ENCODE results near the gene LRMDA. TPM values are rescaled to one million over a fixed set of nuclear protein-coding genes. Genes with fewer than 3 reads are reported as not detected.

Gene LRMDA
- total RNA-seq, 1 donor from 2014 or later: 5.2 TPM

- no peak overlapping the region for H3K4me2 ChIP-seq
- TF ChIP-seq EZH2phosphoT487 (IDR thresholded peaks at IDR 0.05) (no peak), EZH2 (IDR thresholded peaks at IDR 0.05) (no peak)
- TF ChIP-seq, protein P1, sequence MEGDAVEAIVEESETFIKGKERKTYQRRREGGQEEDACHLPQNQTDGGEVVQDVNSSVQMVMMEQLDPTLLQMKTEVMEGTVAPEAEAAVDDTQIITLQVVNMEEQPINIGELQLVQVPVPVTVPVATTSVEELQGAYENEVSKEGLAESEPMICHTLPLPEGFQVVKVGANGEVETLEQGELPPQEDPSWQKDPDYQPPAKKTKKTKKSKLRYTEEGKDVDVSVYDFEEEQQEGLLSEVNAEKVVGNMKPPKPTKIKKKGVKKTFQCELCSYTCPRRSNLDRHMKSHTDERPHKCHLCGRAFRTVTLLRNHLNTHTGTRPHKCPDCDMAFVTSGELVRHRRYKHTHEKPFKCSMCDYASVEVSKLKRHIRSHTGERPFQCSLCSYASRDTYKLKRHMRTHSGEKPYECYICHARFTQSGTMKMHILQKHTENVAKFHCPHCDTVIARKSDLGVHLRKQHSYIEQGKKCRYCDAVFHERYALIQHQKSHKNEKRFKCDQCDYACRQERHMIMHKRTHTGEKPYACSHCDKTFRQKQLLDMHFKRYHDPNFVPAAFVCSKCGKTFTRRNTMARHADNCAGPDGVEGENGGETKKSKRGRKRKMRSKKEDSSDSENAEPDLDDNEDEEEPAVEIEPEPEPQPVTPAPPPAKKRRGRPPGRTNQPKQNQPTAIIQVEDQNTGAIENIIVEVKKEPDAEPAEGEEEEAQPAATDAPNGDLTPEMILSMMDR (IDR thresholded peaks at IDR 0.05): no peak
- no peaks in the 10 kb centered on the region for H3K4me1 ChIP-seq
- no peaks in the 10 kb centered on the region for H4K20me1 ChIP-seq (ENCODE audit: low read depth)
- Mint-ChIP-seq H3K9me3 (no peaks in the 10 kb centered on the region), H3K4me1 (peaks cover 40% of the 10 kb centered on the region), H3K27me3 (ENCODE audit: insufficient read depth, low read depth) (peaks cover 3% of the 10 kb centered on the region), H3K36me3 (peaks cover 2% of the 10 kb centered on the region), H3K4me3 (no peak overlapping the region), H3K27ac (no peak overlapping the region)
- no peaks in the 10 kb centered on the region for H3F3A ChIP-seq (ENCODE audit: low read depth)
- no peak overlapping the region for H3K27ac ChIP-seq
- H3K4me3 ChIP-seq: no peak overlapping the region
- no peak for DNase-seq (ENCODE audit: low spot score)
- H3K79me2 ChIP-seq (ENCODE audit: low read depth): no peaks in the 10 kb centered on the region
- H3K36me3 ChIP-seq: no peaks in the 10 kb centered on the region
- H2AFZ ChIP-seq (replicated peaks): no peak overlapping the region
- H3K9ac ChIP-seq: no peak overlapping the region
- H3K9me3 ChIP-seq (ENCODE audit: low read depth): no peaks in the 10 kb centered on the region
- no peaks in the 10 kb centered on the region for H3K27me3 ChIP-seq
Observed at GRCh38 chr10:76540786-76541185, 1109.4 kb downstream of the LRMDA start.

- H3K4me2 ChIP-seq: no peak overlapping the region
- H2AFZ ChIP-seq (replicated peaks): no peak overlapping the region
- no peaks in the 10 kb centered on the region for H3K9me3 ChIP-seq (ENCODE audit: low read depth)
- no peak overlapping the region for H3K27ac ChIP-seq
- no peak overlapping the region for H3K4me3 ChIP-seq
- H3K79me2 ChIP-seq (ENCODE audit: low read depth): no peaks in the 10 kb centered on the region
- no peak for DNase-seq (ENCODE audit: low spot score)
- TF ChIP-seq EZH2 (IDR thresholded peaks at IDR 0.05) (no peak), EZH2phosphoT487 (IDR thresholded peaks at IDR 0.05) (no peak)
- TF ChIP-seq, protein P1 (IDR thresholded peaks at IDR 0.05): no peak
- no peak overlapping the region for H3K4me3 Mint-ChIP-seq
- no peaks in the 10 kb centered on the region for H3K9me3 Mint-ChIP-seq
- peaks cover 2% of the 10 kb centered on the region for H3K36me3 Mint-ChIP-seq
- no peaks in the 10 kb centered on the region for H3K36me3 ChIP-seq
- peaks cover 47% of the 10 kb centered on the region for H3K4me1 Mint-ChIP-seq
- H3K9ac ChIP-seq: no peak overlapping the region
- no peaks in the 10 kb centered on the region for H3K27me3 ChIP-seq
- H3K27ac Mint-ChIP-seq: no peak overlapping the region
- H3K27me3 Mint-ChIP-seq (ENCODE audit: insufficient read depth, low read depth): peaks cover 3% of the 10 kb centered on the region
- H3K4me1 ChIP-seq: no peaks in the 10 kb centered on the region
- no peaks in the 10 kb centered on the region for H3F3A ChIP-seq (ENCODE audit: low read depth)
- no peaks in the 10 kb centered on the region for H4K20me1 ChIP-seq (ENCODE audit: low read depth)
Observed at GRCh38 chr10:76541852-76542251, 1110.4 kb downstream of the LRMDA start.

DNA sequence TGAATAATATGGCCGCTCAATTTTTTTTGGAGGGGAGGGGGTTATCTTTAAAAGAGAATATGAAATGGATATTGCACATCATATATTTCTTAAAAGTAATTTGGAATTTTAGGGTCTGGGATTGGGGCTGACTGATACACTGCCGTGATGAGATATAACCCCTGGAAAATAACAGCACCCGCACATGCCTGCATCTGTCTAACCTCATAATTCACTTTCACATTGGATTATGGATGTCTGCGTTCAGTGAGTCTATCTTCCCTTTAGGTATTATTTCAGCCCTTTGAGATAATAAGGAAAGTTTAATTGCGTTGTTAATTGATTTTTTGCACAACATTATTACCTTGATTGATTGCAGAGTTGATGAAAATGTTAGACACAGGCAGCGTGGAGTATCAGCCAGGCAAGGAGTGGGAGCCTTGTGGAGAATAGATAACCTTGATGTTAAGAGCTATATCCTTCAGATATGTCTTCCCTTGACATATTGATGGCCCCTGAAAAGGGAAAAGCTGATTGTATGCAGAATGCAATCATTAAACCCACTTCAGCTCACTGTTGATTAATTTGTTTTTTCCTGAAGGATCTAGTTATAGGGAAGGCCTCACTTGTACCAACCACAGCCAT, 1111.0 kb downstream of the LRMDA start:
- H4K20me1 ChIP-seq (ENCODE audit: low read depth): no peaks in the 10 kb centered on the region
- no peaks in the 10 kb centered on the region for H3K36me3 ChIP-seq
- H3K9me3 ChIP-seq (ENCODE audit: low read depth): no peaks in the 10 kb centered on the region
- Mint-ChIP-seq H3K4me3 (no peak overlapping the region), H3K27me3 (ENCODE audit: insufficient read depth, low read depth) (peaks cover 3% of the 10 kb centered on the region), H3K36me3 (peaks cover 2% of the 10 kb centered on the region), H3K27ac (no peak overlapping the region), H3K9me3 (no peaks in the 10 kb centered on the region), H3K4me1 (peaks cover 51% of the 10 kb centered on the region)
- TF ChIP-seq, protein P1 (IDR thresholded peaks at IDR 0.05): no peak
- no peak for TF ChIP-seq EZH2 (IDR thresholded peaks at IDR 0.05)
- DNase-seq (ENCODE audit: low spot score): no peak
- no peaks in the 10 kb centered on the region for H3K27me3 ChIP-seq
- H2AFZ ChIP-seq (replicated peaks): no peak overlapping the region
- H3K9ac ChIP-seq: no peak overlapping the region
- no peaks in the 10 kb centered on the region for H3K4me1 ChIP-seq
- H3F3A ChIP-seq (ENCODE audit: low read depth): no peaks in the 10 kb centered on the region
- H3K79me2 ChIP-seq (ENCODE audit: low read depth): no peaks in the 10 kb centered on the region
- H3K4me2 ChIP-seq: no peak overlapping the region
- no peak overlapping the region for H3K27ac ChIP-seq
- H3K4me3 ChIP-seq: no peak overlapping the region

Data from neural progenitor cell (in vitro differentiated cells).